T-helper 17 cell (primary cell): ENCODE results near the gene ZNF609. TPM values are rescaled to one million over a fixed set of nuclear protein-coding genes. Genes with fewer than 3 reads are reported as not detected.

Source experiments
- ATAC-seq: fragments of 150-1000 bp; cut with Tn5 transposase; 2 replicates; pipeline ENCODE4 v1.10.0; 2021; ENCODE audit warnings: mild to moderate bottlenecking, moderate library complexity
- DNase-seq, 3 donors: peaks; one replicate each; pipeline versions ENCODE4 v3.0.0 to v3.0.0-alpha.2; 2020 to 2021
- H3K9me3 ChIP-seq: one replicate; pipeline ENCODE4 v1.7.0; 2013; ENCODE audit warnings: low read length, mild to moderate bottlenecking; ENCODE audit not compliant: control insufficient read depth, poor library complexity, severe bottlenecking
- H3K27ac Mint-ChIP-seq: one replicate; pipeline ENCODE4 v1.8.0; 2022; ENCODE audit warnings: mild to moderate bottlenecking, moderate library complexity, mixed read lengths
- H3K27me3 Mint-ChIP-seq: one replicate; pipeline ENCODE4 v1.8.0; 2022; ENCODE audit warnings: mixed read lengths
- H3K36me3 Mint-ChIP-seq: one replicate; pipeline ENCODE4 v1.8.0; 2022; ENCODE audit warnings: low read depth, mixed read lengths
- H3K4me1 Mint-ChIP-seq: one replicate; pipeline ENCODE4 v1.8.0; 2022; ENCODE audit warnings: mild to moderate bottlenecking, mixed read lengths
- H3K4me3 Mint-ChIP-seq: one replicate; pipeline ENCODE4 v1.8.0; 2022; ENCODE audit warnings: mild to moderate bottlenecking, moderate library complexity, mixed read lengths
- total RNA-seq, 4 donors: library from RNA in 2 of 4; stranded (reverse) in 2 of 4; gene quantifications; one replicate each; pipeline ENCODE4 v1.2.3 and lab custom pipeline; 2022 to 2026

The ZNF609 gene
- total RNA-seq, 2 donors from 2014 or later: 37.6 to 43.2 TPM

DNA sequence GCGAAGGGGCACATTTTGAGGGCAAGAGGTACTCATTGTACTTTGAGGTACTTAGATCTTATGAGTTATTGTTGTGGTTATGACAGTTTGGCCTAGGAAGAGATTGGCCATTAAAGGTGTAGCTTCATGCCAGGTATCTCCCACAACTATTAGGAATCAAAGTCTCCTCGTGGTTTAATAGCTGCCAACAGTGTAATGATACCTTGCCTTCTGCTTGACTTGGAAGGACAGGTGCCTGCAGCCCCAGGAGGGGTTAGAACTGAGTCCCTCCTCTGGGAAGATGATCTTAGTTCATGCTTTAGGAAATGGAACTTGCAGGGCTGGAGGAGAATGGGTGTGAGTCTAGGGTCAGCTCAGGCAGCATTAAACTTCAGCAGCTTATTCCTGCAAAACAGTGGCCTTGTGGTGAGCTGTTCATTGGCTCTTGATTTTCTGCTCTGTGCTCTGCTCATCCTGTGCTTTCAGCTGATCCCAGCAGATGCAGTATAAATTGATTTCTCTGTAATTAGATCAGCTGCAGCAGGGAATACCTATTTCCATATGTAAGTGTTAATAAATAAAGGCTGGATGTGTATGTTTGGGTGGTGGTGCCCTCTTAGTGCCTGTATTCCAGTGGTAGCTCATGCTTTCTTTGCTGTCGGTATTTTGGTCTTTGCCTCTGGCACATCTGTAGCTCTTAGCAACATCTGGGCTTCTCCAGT, 40.5 kb downstream of the ZNF609 start:
- no peak for DNase-seq
- H3K27me3 Mint-ChIP-seq: no peaks in the 10 kb centered on the region
- ATAC-seq: no peak
- H3K9me3 ChIP-seq: no peaks in the 10 kb centered on the region
- H3K4me1 Mint-ChIP-seq: peaks cover 69% of the 10 kb centered on the region
- H3K36me3 Mint-ChIP-seq: peaks cover 4% of the 10 kb centered on the region
- no peak overlapping the region for H3K4me3 Mint-ChIP-seq
- peak overlapping the region; percentile 94 for H3K27ac Mint-ChIP-seq

DNA sequence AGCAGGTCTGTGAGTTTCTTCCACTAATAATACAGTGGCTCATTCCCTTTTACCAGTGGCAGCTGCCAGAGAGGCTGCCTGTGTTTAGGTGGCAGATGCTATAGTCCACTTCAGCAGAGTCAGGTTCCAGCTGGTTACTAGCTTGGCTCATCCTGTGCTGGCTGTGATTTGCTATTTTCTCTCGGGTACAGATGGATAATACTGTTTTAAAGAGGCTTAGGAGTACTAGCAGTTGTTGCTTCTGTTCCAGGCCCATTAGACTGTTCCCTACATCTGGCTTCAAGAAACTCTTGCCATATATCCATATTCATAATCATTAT, 41.0 kb downstream of the ZNF609 start:
- ATAC-seq (no peak), DNase-seq (no peak)
- H3K4me3 Mint-ChIP-seq: no peak overlapping the region
- H3K27ac Mint-ChIP-seq: peak overlapping the region; percentile 94
- H3K4me1 Mint-ChIP-seq: peaks cover 66% of the 10 kb centered on the region
- H3K9me3 ChIP-seq: no peaks in the 10 kb centered on the region
- H3K27me3 Mint-ChIP-seq: no peaks in the 10 kb centered on the region
- H3K36me3 Mint-ChIP-seq: peaks cover 4% of the 10 kb centered on the region

DNA sequence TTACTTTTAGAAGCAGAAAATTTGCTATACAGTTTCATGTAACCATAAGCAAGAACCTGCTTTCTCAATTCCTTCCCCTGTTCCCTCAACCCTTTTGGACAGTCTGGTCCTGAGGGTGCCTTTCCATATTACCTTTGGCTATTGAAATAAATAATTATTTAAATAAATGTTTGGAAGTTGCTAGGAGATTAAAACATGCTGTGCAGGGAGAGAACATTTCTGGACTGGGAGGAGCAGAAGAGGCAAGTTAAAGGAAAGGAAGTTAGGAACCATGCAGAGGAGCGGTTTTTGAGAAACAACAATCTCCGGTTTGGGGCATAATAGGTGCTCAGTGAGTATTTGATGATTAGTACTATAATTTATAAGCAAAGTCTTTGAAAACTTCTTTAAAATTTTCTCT, 41.8 kb downstream of the ZNF609 start:
- Mint-ChIP-seq H3K4me3 (peak overlapping the region; percentile 21), H3K27ac (peak overlapping the region; percentile 94), H3K36me3 (peaks cover 4% of the 10 kb centered on the region), H3K27me3 (no peaks in the 10 kb centered on the region), H3K4me1 (peaks cover 65% of the 10 kb centered on the region)
- no peak for DNase-seq
- ATAC-seq: no peak
- H3K9me3 ChIP-seq: no peaks in the 10 kb centered on the region

DNA sequence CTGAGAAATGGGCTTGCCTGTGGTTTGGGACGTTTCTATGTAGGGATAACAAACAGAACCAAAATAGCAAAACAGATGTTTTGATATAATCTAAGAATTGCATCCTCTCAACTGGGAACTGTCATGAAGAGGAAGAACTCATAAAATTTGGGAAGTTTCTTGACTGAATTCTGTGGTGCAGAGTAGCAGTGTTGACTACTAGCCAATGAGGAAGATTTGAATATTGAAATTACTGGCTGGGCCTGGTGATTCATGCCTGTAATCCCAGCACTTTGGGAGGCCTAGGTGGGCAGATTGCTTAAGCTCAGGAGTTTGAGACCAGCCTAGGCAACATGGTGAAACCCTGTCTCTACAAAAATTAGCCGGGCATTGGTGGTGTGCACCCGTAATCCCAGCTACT, 42.2 kb downstream of the ZNF609 start:
- Mint-ChIP-seq H3K4me3 (peak overlapping the region; percentile 83), H3K27me3 (no peaks in the 10 kb centered on the region), H3K4me1 (peaks cover 65% of the 10 kb centered on the region), H3K27ac (peak overlapping the region; percentile 94), H3K36me3 (peaks cover 4% of the 10 kb centered on the region)
- no peaks in the 10 kb centered on the region for H3K9me3 ChIP-seq
- DNase-seq: no peak
- no peak for ATAC-seq

DNA sequence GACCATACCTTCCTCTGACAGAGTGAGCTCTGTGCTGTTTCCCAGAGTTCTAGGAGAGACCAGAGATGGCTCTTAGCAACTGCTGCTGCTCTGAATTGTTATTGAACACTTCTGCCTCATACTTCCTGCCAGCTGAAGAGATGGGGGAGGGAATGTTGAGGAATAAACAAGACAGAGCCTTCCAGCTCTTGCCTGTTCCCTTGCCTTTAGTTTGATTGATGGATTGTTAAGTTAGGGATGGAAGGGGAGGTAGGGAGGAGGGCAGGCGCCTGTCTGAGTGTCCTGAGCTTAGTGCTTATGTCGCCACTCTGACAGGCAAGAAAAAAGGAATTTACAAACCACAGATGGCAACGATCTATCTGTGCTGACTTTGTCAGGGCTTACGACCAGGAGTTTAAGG, 42.8 kb downstream of the ZNF609 start:
- ATAC-seq (peak; percentile 65), DNase-seq (no peak)
- Mint-ChIP-seq H3K4me3 (peak overlapping the region; percentile 83), H3K36me3 (peaks cover 4% of the 10 kb centered on the region), H3K4me1 (peaks cover 67% of the 10 kb centered on the region), H3K27me3 (no peaks in the 10 kb centered on the region), H3K27ac (peak overlapping the region; percentile 94)
- H3K9me3 ChIP-seq: no peaks in the 10 kb centered on the region

DNA sequence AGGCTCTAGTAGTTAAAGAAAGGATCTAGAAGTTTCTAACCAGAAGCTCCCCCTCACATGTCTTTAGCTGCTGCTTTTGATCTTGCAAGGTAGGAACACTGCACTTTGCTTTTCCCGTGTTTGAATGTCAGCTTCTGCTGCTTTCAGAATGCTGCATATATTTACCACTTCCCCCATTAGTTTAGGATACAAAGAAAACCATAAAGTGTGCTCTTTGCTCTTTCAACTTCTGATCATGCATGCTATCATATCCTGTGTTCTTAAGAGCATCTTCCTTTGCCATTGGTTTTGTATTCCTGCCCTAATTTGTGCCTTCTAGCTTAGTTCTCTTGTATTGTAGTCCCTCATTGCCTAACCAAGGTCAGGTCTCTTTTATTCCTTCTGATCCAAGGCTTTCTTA, 43.3 kb downstream of the ZNF609 start:
- Mint-ChIP-seq H3K36me3 (peaks cover 4% of the 10 kb centered on the region), H3K27me3 (no peaks in the 10 kb centered on the region), H3K4me3 (peak overlapping the region; percentile 83), H3K4me1 (peaks cover 63% of the 10 kb centered on the region), H3K27ac (peak overlapping the region; percentile 94)
- peak; percentile 48 for ATAC-seq
- DNase-seq: no peak
- no peaks in the 10 kb centered on the region for H3K9me3 ChIP-seq

DNA sequence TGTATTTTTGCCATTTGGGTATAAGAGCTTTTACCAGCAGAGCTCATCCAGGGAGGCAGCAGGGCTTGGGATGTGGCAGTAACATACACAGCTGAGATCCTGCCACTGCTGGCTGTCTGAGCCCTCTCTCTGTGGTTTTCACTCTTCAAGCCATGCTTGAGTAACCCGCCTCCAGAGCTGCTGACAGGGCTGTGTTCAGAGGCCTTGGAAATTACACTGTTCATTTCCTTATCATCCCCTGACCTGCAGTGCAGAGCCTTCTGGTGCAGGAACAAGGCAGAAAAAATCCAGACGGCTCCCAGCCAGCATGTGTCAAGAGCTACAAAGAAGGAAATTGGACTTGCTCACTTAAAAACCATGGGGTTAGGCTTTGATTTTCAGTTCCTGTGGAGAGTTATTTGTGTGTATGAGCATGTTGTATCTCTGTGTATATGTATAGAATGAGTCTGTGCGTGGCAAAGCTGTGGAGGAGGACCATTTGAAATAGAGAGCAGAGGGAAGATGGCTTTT, 47.0 kb downstream of the ZNF609 start:
- H3K27me3 Mint-ChIP-seq: no peaks in the 10 kb centered on the region
- H3K36me3 Mint-ChIP-seq: no peaks in the 10 kb centered on the region
- peak; percentile 57 for ATAC-seq
- H3K9me3 ChIP-seq: no peaks in the 10 kb centered on the region
- peak overlapping the region; percentile 28 for H3K4me3 Mint-ChIP-seq
- no peak for DNase-seq
- H3K27ac Mint-ChIP-seq: peak overlapping the region; percentile 81
- peaks cover 41% of the 10 kb centered on the region for H3K4me1 Mint-ChIP-seq

DNA sequence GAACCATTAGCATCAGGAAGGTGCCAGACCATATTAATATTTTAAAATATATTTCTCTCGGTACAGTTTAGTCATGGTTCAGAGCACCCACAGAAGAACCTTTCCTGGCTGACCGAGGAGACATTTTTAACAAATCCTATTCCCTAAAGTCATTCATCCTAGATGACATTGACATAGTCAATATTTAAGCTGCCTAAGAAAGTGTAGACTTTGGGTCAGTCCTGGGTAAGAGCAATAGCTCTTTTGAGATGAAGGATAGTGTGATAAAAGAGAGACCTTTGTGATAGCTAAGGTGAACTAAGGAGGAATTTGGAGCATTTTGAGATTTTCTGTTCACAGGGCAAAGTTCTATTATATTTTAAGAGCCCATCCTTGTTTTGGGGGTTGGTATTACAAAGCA, 47.5 kb downstream of the ZNF609 start:
- no peaks in the 10 kb centered on the region for H3K36me3 Mint-ChIP-seq
- peak overlapping the region; percentile 81 for H3K27ac Mint-ChIP-seq
- no peaks in the 10 kb centered on the region for H3K27me3 Mint-ChIP-seq
- no peak for ATAC-seq
- H3K4me3 Mint-ChIP-seq: peak overlapping the region; percentile 28
- peaks cover 38% of the 10 kb centered on the region for H3K4me1 Mint-ChIP-seq
- DNase-seq: no peak
- H3K9me3 ChIP-seq: no peaks in the 10 kb centered on the region

DNA sequence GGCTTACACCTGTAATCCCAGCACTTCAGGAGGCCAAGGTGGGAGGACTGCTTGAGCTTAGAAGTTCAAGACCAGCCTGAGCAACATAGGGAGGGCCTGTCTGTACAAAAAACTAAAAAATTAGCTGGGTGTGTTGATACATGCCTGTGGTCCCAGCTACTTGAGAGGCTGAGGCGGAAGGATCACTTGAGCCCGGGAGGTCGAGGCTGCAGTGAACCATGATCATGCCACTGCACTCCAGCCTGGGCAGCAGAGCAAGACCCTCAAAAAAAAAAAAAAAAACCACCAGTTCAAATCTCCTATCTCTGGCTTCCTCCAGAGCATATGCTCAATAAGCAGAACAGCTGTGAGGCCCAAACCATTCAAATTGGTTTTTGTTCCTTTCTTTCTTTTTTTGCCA, 53.4 kb downstream of the ZNF609 start:
- H3K9me3 ChIP-seq: no peaks in the 10 kb centered on the region
- no peak for ATAC-seq
- Mint-ChIP-seq H3K27me3 (no peaks in the 10 kb centered on the region), H3K27ac (peak overlapping the region; percentile 76), H3K4me3 (no peak overlapping the region), H3K4me1 (peaks cover 32% of the 10 kb centered on the region), H3K36me3 (no peaks in the 10 kb centered on the region)
- no peak for DNase-seq

DNA sequence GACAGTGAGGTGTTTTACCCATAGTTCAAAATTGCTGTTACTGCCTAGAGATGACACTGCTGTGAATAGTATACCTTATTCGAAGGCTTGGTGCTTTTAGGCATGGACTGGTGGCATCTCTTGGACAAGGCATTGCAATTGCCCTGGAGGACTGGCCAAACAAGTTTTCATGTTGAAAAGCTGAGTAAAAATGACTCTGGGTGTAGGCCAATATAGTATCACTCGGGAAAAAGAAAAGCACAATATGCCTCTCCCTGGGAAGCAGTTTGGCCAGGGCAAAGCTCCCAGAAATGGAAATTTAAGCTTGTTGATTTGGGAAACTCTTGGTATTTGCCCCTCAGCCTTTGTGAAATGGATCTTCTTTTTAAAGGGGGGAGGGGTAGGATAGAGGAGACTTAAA, 54.8 kb downstream of the ZNF609 start:
- no peak overlapping the region for H3K4me3 Mint-ChIP-seq
- no peaks in the 10 kb centered on the region for H3K9me3 ChIP-seq
- ATAC-seq: no peak
- H3K4me1 Mint-ChIP-seq: peaks cover 34% of the 10 kb centered on the region
- DNase-seq: no peak
- peak overlapping the region; percentile 76 for H3K27ac Mint-ChIP-seq
- H3K27me3 Mint-ChIP-seq: no peaks in the 10 kb centered on the region
- no peaks in the 10 kb centered on the region for H3K36me3 Mint-ChIP-seq

DNA sequence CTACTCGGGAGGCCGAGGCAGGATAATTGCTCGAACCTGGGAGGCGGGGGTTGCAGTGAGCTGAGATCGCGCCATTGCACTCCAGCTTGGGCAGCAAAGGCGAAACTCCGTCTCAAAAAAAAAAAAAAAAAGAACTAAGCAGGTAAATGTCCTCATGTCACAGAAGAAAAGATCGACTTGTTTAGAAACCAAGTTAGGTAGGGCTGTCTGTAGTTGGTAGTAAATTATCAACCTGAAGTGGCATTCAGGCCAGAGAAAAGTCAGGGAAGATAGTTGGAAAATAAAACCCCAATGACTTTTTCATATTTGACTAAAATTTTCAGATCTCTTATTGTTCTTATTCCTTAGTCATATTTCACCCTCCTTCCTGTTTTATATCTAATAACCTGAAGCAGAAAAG, 55.4 kb downstream of the ZNF609 start:
- Mint-ChIP-seq H3K4me1 (peaks cover 36% of the 10 kb centered on the region), H3K27me3 (no peaks in the 10 kb centered on the region), H3K36me3 (no peaks in the 10 kb centered on the region), H3K4me3 (no peak overlapping the region), H3K27ac (no peak overlapping the region)
- ATAC-seq (no peak), DNase-seq (no peak)
- no peaks in the 10 kb centered on the region for H3K9me3 ChIP-seq

DNA sequence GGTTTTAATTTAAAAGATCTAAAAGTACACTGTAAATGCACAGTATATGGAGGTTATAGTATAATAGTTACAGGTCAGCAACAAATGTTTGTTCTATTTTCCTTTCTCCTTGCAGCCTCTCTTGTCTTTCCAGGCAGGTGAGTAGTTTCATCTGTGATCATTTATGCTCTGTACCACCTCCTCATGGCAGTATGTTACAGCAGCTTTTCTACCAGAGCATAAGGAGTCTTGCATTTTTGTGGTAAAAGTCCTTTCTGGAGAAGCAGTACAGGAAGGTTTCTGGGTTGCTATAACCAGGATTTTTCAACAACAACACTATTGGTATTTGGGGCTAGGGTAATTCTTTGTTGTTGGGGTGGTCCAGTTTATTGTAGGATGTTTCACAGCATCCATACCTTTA, 59.5 kb downstream of the ZNF609 start:
- no peaks in the 10 kb centered on the region for H3K9me3 ChIP-seq
- DNase-seq (no peak), ATAC-seq (no peak)
- peaks cover 35% of the 10 kb centered on the region for H3K4me1 Mint-ChIP-seq
- peak overlapping the region; percentile 65 for H3K27ac Mint-ChIP-seq
- no peaks in the 10 kb centered on the region for H3K36me3 Mint-ChIP-seq
- no peak overlapping the region for H3K4me3 Mint-ChIP-seq
- no peaks in the 10 kb centered on the region for H3K27me3 Mint-ChIP-seq

DNA sequence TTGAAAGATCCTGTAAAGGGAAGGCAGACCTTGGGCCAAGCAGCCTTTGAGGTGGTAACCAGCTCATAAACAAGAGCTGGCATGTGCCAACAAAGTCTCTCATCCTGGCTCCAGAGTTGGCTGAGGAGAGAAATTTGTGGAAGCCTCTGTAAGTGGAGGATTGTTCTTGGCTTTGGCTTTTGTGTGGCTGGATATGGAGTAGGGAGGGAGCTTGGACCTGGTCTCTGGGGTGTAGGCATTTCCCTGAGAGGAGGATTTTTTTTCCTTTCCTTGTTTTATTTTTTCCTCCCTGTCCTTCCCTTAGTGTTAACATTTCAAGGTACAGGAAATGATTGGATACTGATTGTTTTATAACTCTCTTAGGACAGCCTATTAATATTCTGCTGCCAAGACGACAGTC, 60.8 kb downstream of the ZNF609 start:
- H3K27ac Mint-ChIP-seq: peak overlapping the region; percentile 19
- no peak for DNase-seq

DNA sequence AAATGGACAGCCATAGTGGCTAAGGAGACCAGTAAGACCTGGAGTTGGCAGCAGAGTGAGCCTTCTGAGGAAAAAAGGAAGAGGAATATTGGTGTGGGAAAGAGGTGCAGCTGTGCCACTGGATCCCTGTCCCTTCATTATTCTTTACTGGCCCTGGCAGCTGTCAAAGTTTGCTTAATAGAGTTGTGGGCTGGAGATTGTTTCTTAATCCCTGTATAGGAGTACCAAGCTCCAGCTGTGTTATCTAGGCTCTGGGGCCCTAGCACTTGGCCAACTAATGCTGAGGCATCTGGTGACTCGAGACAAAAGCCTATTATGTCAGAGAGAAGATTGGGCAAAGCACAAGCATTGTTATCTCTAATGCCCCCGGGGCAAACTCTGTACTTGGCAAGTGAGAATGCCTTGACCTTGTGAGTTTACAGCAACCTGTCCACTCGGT, 61.4 kb downstream of the ZNF609 start:
- ATAC-seq: no peak
- no peaks in the 10 kb centered on the region for H3K9me3 ChIP-seq
- no peak overlapping the region for H3K4me3 Mint-ChIP-seq
- H3K36me3 Mint-ChIP-seq: no peaks in the 10 kb centered on the region
- H3K27me3 Mint-ChIP-seq: no peaks in the 10 kb centered on the region
- peaks cover 44% of the 10 kb centered on the region for H3K4me1 Mint-ChIP-seq
- peak overlapping the region; percentile 19 for H3K27ac Mint-ChIP-seq
- no peak for DNase-seq

More for the DNA sequence above, 60.8 kb downstream of the ZNF609 start:
- H3K36me3 Mint-ChIP-seq: no peaks in the 10 kb centered on the region
- peaks cover 42% of the 10 kb centered on the region for H3K4me1 Mint-ChIP-seq
- H3K9me3 ChIP-seq: no peaks in the 10 kb centered on the region
- no peaks in the 10 kb centered on the region for H3K27me3 Mint-ChIP-seq
- H3K4me3 Mint-ChIP-seq: no peak overlapping the region
- no peak for ATAC-seq
